Pancreas (tissue), 10 donors: Measurements from ENCODE around the gene RESP18. TPM values are rescaled to one million over a fixed set of nuclear protein-coding genes. Genes with fewer than 3 reads are reported as not detected.

ENCODE experiments used
- ATAC-seq, 4 donors: fragments of 200-7000 bp; cut with Tn5 transposase; one replicate each; pipeline versions ENCODE4 v1.8.0 to v1.9.1; 2020; ENCODE audit warnings: mild to moderate bottlenecking in 4 of 4, moderate library complexity in 4 of 4
- DNase-seq, 6 donors: peaks; one replicate each; pipeline ENCODE4 v3.0.0-alpha.2; 2020
- FAIRE-seq: peaks from 2 replicates; lab custom pipeline; 2012; peaks lifted over from hg19 to GRCh38; lab: Jason Lieb, UNC
- H3K27ac ChIP-seq, 4 donors: fragments of 200-600 bp; sonication (generic); 1 replicate in 3 of 4; 2 replicates in 1 of 4; pipeline versions ENCODE4 v1.5.0 to v1.8.0; 2020
- H3K27me3 ChIP-seq, 4 donors: fragments of 200-600 bp; one replicate each; pipeline ENCODE4 v1.8.0; 2021
- H3K36me3 ChIP-seq, 3 donors: fragments of 200-600 bp; sonication (generic) in 1 of 3; one replicate each; pipeline versions ENCODE4 v1.5.0 to v1.8.0; 2020 to 2021
- H3K4me1 ChIP-seq, 3 donors: fragments of 200-600 bp; one replicate each; pipeline ENCODE4 v1.8.0; 2021
- H3K4me3 ChIP-seq, 4 donors: fragments of 200-600 bp; sonication (generic) in 2 of 4; one replicate each; pipeline versions ENCODE4 v1.5.0 to v1.8.0; 2020 to 2021
- H3K9me3 ChIP-seq, 4 donors: fragments of 200-600 bp; one replicate each; pipeline ENCODE4 v1.8.0; 2021
- WGBS, 2 donors: extraction: QIAGEN DNeasy Blood & Tissue Kit; methylation state at CpG; one replicate each; pipeline ENCODE4 v1.1.7; 2013; 5-methylcytosine and 5-hydroxymethylcytosine counted together
- intact Hi-C, 3 donors: fragments of 100-400 bp; cut with DNase I; formaldehyde crosslinking; loops; one replicate each; pipeline versions ENCODE4 v1.11.1 to v1.14.2; 2022
- polyA plus RNA-seq, 2 donors: library from polyadenylated mRNA; stranded (reverse); fragments of 200-250 nt; gene quantifications; one replicate each; pipeline ENCODE4 v1.2.3, GENCODE V29; 2013
- total RNA-seq, 6 donors: library from RNA; stranded (reverse); fragmentation: NEBNext Ultra II Directional in 4 of 6; extraction: Animal tissue kit (Norgen Biotek cat#: 25700) in 4 of 6; gene quantifications; one replicate each; pipeline versions ENCODE4 v1.2.1 to v1.2.4, GENCODE V29; 2021 to 2023
- TF ChIP-seq, protein P1 (sequence below), 4 donors: fragments of 200-600 bp; sonication (generic) in 3 of 4; IDR thresholded peaks; one replicate each; pipeline versions ENCODE4 v1.5.0 to v1.8.0; 2021; ENCODE audit warnings: antibody characterized with exemption in 4 of 4
- donor health status: healthy with polysubstance abuse.
- donor health status: DM: no; HTN: no; CAD: no; lungs with moderate emphysema.
- donor health status: DM: no; HTN: no; CAD: no.
- donor health status: control.
- donor health status: control.
- donor health status: Bipolar disorder and iron deficiency.
- donor health status: DM: yes; HTN: yes; CAD: no.
- donor health status: DM: no; HTN: no; CAD: no.
- donor health status: DM: no; HTN: no; CAD: no.
- donor health status: DM: yes; HTN: yes; CAD: no.

Gene RESP18
- total and polyA plus RNA-seq, 8 donors, result 0.16 TPM; not detected in 7

DNA sequence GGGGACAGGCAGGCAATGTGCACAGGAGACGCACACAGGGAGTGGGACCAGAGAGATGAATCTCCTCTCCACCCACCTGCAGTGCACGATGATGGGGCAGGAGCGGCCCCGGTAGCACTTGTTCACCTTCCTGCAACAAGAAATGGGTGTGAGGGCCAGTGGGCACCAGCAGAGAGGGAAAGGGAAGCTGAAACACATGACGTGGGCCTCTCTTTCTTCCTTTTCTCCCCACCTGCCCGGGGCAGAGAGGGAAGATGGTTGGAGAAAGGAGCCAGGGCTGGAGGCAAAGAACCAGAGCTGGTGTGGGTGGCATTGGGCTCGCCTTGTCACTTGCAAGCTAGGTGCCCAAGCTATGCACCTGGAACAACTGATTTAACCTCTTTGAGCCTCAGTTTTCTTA is 41.1 kb downstream of the RESP18 start:
- Histone ChIP-seq H3K27ac (no peak overlapping the region), H3K4me3 (no peak overlapping the region), H3K9me3 (no peaks in the 10 kb centered on the region), H3K4me1 (no peaks in the 10 kb centered on the region), H3K36me3 (no peaks in the 10 kb centered on the region), H3K27me3 (no peaks in the 10 kb centered on the region)
- intact Hi-C loops, result loop anchor here in 2 of 3 donors (5.0 to 10.0 kb wide), 2 partner anchors 119 to 237 kb away; partner anchors contain the start of gene SLC23A3 (in 1 of the 2)
- FAIRE-seq (no peak), ATAC-seq (no peak), DNase-seq (no peak)
- WGBS, 2 donors, result 67 to 90% methylated on average over 6 to 7 of the region's 7 CpGs
- TF ChIP-seq, protein P1, sequence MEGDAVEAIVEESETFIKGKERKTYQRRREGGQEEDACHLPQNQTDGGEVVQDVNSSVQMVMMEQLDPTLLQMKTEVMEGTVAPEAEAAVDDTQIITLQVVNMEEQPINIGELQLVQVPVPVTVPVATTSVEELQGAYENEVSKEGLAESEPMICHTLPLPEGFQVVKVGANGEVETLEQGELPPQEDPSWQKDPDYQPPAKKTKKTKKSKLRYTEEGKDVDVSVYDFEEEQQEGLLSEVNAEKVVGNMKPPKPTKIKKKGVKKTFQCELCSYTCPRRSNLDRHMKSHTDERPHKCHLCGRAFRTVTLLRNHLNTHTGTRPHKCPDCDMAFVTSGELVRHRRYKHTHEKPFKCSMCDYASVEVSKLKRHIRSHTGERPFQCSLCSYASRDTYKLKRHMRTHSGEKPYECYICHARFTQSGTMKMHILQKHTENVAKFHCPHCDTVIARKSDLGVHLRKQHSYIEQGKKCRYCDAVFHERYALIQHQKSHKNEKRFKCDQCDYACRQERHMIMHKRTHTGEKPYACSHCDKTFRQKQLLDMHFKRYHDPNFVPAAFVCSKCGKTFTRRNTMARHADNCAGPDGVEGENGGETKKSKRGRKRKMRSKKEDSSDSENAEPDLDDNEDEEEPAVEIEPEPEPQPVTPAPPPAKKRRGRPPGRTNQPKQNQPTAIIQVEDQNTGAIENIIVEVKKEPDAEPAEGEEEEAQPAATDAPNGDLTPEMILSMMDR (IDR thresholded peaks at IDR 0.05), result no peak

DNA sequence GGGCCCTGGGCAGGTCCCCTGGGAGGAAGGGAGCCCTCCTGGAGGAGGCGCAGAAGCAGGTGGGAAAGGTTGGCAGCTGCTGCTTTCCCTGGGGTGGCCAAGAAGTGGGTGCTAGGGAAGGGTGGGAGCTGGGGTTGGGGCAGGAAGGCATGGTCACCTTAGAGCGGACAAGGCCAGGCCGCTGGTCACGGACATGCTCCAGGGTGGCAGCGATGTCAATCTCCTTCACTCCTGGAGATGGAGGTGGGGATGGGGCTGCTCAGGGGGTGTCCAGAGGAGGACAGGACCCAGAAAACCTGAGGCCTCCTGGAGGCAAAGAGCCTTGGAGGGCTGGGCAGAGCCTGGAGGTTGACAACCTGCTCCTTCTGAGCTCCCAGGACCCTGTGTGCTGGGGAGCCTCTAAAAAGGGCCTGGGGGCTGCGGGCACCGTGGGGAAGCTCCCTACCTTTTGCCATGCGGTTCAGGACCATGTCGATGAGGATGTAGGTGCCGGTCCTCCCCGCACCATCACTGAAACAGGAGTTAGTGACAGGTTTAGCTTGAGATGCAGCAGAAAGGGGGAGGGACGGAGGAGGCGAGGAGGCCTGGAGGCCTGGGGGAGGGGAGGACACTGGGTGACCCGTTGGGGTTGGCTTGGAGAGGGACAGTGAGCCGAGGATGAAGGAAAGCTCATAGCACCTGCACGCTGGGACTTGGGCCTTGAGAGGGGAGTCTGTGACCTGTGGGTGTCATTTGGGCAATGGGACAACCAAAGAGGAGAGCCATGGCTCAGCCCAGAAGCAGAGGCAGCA is 42.0 kb downstream of the RESP18 start:
- FAIRE-seq (no peak), ATAC-seq (no peak)
- WGBS, 2 donors, result 76 to 78% methylated on average over 15 to 16 of the region's 16 CpGs

DNA sequence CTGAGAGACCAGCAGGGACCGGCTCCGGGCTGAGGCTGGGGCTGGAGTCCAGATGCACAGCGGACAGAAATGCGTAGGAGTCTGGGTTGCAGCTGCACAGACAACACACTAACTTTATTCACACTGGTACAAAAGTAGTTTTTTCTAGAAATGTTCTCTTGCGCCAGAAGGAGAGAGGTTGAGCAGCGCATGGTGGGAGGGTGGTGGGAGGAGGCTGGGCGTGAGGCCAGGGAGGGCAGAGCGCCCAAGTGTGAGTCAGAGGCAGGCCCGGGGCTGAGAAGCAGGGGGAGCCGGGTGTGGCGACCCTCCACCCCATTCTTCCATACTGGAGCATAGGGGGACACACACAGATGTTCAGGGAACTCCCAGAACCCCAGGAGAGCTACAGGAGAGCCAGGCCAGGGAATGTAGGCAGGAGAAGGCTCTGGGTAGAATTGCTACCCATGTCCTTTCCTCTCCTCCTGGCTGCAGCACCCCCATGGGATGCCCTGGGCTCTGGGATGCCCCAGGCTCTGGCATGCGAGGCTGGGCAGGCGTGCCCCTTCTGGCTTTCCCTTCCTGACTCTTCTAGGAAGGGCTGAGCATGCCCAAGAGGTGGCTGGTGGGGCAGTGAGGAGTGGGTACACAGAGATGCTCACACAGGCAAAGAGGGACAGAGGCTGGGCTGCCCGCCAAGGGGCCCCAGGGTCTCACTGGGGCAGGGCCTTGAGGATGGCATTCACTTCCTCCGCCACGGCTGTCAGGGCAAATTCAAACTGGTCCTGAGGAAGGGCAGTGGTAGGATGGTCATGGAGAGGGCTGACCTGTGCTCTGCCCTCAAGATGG is 42.8 kb downstream of the RESP18 start:
- Histone ChIP-seq H3K27me3 (no peaks in the 10 kb centered on the region), H3K4me1 (no peaks in the 10 kb centered on the region), H3K4me3 (no peak overlapping the region), H3K36me3 (peaks cover 0 to 10% (median 0%) of the 10 kb centered on the region in 3 donors), H3K9me3 (no peaks in the 10 kb centered on the region), H3K27ac (no peak overlapping the region)
- TF ChIP-seq, protein P1 (IDR thresholded peaks at IDR 0.05), result no peak
- 55 to 61% methylated on average over 16 of the region's 16 CpGs for WGBS, 2 donors
- ATAC-seq, result peak in 3 of 4 donors; percentile 22 to 54 (median 31)
- no peak for FAIRE-seq
- DNase-seq, result no peak
- intact Hi-C loops, result loop anchor here in 2 of 3 donors (5.0 to 10.0 kb wide), 2 partner anchors 117 to 235 kb away; partner anchors contain the start of gene SLC23A3 (in 1 of the 2)

More for the DNA sequence above, 42.0 kb downstream of the RESP18 start:
- Histone ChIP-seq H3K27me3 (no peaks in the 10 kb centered on the region), H3K36me3 (peaks cover 0 to 2% (median 0%) of the 10 kb centered on the region in 3 donors), H3K4me3 (no peak overlapping the region), H3K4me1 (no peaks in the 10 kb centered on the region), H3K9me3 (no peaks in the 10 kb centered on the region), H3K27ac (no peak overlapping the region)
- DNase-seq, result no peak
- TF ChIP-seq, protein P1 (IDR thresholded peaks at IDR 0.05), result no peak
- intact Hi-C loops, result loop anchor here in 2 of 3 donors (5.0 to 10.0 kb wide), 2 partner anchors 118 to 236 kb away; partner anchors contain the start of gene SLC23A3 (in 1 of the 2)

DNA sequence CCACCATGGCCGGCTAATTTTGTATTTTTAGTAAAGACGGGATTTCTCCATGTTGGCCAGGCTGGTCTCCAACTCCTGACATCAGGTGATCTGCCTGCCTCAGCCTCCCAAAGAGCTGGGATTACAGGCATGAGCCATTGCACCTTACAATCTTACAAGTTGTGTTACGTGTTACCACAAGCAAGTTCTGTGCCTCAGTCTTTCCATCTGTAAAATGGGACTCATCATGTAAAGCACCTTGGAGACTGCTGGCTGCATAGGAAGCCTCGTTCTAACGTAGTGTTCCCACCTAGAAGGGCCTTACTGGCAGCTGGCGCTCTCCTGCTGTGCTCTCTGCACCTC is 43.4 kb downstream of the RESP18 start:
- ATAC-seq, result no peak
- WGBS, 2 donors, result 70 to 74% methylated on average over 6 of the region's 6 CpGs
- Histone ChIP-seq H3K36me3 (peaks cover 0 to 16% (median 0%) of the 10 kb centered on the region in 3 donors), H3K4me3 (no peak overlapping the region), H3K9me3 (no peaks in the 10 kb centered on the region), H3K4me1 (no peaks in the 10 kb centered on the region), H3K27me3 (no peaks in the 10 kb centered on the region), H3K27ac (no peak overlapping the region)
- DNase-seq, result no peak
- TF ChIP-seq, protein P1 (IDR thresholded peaks at IDR 0.05), result no peak
- no peak for FAIRE-seq
- intact Hi-C loops, result no loop called here
